Adrenal gland (tissue), 5 donors: ENCODE measurements around the gene ZNF827.

Experiments used
- POLR2A ChIP-seq, 2 donors: fragments of 450-650 bp; IDR thresholded peaks; one replicate each; pipeline ENCODE4 v1.6.1; 2017; ENCODE audit warnings: antibody characterized with exemption in 2 of 2, mild to moderate bottlenecking in 2 of 2, moderate library complexity in 1 of 2
- TF ChIP-seq, protein P1 (sequence below), 6 experiments: fragments of 450-650 bp in 4 of 6; fragments of 200-600 bp in 2 of 6; sonication (generic) in 1 of 6; IDR thresholded peaks; 1 replicate in 5 of 6; 2 replicates in 1 of 6; pipeline versions ENCODE4 v1.5.1 to v1.8.0; 2016 to 2021; ENCODE audit warnings: antibody characterized with exemption in 6 of 6, mild to moderate bottlenecking in 2 of 6, moderate library complexity in 1 of 6
- donor health status: DM: no; HTN: no; CAD: no.

DNA sequence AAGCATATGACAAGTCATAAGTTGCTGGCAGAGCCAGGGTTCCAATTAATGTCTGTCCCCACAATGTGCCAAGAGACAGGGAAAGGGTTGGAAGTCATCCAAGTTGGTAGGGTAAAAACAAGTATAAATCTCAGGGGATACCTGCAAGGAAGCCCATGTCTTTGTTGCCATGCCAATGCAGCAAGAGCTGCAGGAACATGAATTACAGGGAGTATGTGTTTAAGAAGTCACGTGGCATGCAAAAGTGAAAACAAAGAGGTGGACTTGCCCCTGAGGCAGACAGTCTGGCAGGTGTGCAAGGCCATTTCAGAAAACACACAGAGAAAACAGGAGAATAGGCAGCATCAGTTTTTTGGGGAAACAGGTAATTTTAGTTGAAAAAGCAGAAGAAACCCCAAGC, 229.3 kb downstream of the ZNF827 start:
- TF ChIP-seq, protein P1, sequence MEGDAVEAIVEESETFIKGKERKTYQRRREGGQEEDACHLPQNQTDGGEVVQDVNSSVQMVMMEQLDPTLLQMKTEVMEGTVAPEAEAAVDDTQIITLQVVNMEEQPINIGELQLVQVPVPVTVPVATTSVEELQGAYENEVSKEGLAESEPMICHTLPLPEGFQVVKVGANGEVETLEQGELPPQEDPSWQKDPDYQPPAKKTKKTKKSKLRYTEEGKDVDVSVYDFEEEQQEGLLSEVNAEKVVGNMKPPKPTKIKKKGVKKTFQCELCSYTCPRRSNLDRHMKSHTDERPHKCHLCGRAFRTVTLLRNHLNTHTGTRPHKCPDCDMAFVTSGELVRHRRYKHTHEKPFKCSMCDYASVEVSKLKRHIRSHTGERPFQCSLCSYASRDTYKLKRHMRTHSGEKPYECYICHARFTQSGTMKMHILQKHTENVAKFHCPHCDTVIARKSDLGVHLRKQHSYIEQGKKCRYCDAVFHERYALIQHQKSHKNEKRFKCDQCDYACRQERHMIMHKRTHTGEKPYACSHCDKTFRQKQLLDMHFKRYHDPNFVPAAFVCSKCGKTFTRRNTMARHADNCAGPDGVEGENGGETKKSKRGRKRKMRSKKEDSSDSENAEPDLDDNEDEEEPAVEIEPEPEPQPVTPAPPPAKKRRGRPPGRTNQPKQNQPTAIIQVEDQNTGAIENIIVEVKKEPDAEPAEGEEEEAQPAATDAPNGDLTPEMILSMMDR (IDR thresholded peaks at IDR 0.05) = no peak
- no peak for TF ChIP-seq POLR2A (IDR thresholded peaks at IDR 0.05)
